NCI-H128 (cell line): ENCODE data around the gene LSAMP.

ENCODE experiments used
- DNase-seq: peaks from one replicate; lab custom pipeline; 2025; ENCODE audit not compliant: unreplicated experiment; lab: John Stamatoyannopoulos, UW

Gene LSAMP

DNA sequence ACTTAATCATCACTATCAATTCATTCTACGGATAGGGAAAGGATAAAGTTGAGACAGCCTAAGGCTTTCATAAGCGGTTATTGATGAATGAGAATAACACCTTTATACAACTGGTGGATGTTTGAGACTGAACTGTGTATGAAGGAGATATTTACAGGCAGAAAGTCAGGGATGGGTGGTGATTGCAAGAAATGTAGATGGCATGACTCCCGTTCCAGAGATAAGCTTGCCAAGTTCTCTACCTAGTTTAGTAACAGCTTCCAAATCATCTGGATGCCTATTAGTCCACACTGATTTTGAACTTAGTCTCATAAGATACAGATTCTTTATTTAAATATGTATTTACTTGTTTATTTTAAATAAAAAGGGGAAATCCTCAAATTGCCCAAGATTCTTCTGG is 463.2 kb downstream of the LSAMP start:
- no peak for DNase-seq

DNA sequence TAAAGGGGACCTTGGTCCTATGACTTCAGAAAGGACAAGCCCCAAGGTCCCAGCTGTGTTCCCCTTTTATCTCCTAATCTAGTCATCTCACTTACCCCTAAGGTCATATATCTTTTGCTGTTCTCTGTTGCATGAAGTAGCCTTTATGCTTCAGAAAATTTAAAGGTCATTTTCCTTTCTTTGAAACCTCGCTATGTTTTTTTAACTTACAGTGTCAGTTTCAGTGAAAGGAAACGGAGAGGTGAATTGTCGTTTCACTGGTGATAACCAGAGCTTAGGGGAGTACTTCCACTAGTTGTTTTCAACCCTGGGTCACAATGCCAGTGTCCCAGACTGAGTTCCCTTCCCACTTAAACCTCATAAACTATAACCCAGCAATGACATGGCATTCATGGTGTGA is 464.6 kb downstream of the LSAMP start:
- no peak for DNase-seq

DNA sequence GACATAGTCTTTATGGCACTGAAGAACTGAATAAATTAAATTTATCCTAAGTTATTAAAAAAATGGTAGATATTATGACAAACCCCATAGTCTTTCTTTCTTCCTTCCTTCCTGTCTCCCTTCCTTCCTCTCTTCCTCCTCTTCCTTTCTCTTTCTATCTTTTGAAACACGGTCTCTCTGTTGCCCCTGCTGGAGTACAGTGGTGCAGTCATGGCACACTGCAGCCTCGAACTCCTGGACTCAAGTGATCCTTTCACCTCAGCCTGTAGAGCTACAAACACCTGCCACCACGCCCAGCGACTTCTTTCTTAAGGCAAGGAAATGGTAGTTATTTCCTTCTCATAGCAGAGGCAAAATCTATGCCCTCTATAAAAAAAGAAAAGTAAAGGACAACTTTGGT is 467.4 kb downstream of the LSAMP start:
- DNase-seq: no peak

DNA sequence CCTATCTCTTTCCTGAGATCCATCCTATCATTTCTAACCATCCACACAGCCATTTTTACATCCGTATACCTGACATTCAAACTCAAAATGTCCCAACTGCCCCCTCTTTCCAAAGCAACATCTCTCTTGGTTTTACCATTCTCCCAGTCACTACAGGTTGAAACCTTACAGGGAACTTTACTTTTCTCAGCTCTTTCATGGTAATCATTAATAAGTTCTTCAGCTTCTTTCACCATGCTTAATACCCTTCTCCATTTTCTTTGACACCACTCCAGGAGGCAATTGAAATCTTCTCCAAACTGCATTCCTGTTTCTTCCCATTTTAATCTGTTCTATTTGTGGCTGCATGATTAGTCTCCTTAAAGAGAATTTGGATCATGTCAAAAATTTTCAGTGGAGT is 469.5 kb downstream of the LSAMP start:
- no peak for DNase-seq

DNA sequence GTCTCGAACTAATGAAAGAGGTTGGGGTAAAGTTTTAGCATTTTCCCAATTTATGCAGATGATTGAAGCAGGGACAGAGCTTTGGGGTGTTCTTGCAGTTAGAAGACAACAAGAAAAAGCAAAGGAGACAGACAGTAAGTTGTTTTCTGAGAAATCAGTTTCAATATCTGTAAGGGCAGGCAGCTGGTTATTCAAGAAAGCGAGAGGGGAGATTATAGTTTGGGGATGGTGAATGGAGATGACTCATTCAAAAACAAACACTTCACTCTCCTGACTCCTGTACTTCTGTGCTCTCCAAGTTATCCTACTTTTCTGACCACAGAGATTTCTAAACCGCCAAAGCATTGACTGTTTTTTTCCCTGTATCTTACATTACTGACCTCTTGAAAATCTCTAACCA is 469.9 kb downstream of the LSAMP start:
- no peak for DNase-seq

DNA sequence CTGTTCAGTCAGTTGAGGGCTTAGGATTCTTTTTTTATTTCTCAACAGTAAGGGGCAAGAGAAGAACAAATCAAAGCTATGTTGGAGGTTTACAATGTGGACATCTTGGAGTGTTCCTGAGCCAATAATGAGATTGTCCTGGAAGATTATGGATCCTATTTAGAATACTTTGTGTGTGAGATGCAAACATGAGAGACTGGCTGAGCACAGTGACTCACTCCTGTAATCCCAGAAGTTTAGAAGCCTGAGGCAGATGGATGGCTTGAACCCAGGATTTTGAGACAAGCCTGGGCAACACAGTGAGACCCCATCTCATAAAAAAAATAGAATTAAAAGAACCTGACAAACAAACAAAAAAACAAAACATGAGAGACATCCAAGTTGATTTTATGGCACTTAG is 470.3 kb downstream of the LSAMP start:
- no peak for DNase-seq

DNA sequence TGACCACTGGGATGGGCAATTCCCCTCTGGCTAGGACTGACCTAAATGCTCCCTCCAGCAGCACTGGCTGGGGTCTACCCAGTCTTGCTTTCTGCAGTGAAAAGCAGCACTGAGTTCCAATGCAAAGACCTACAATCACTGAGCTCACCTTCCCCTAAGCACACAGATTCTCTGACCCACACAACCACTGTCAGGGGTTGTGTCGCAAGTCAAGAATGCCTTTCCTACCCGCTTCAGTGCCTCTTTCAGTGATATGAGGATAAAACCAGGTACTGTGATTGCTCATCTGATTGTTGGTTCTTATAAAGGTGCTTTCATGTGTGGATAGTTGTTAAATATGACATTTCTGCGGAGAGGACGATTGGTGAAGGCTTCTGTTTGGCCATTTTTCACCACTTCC is 476.4 kb downstream of the LSAMP start:
- no peak for DNase-seq

DNA sequence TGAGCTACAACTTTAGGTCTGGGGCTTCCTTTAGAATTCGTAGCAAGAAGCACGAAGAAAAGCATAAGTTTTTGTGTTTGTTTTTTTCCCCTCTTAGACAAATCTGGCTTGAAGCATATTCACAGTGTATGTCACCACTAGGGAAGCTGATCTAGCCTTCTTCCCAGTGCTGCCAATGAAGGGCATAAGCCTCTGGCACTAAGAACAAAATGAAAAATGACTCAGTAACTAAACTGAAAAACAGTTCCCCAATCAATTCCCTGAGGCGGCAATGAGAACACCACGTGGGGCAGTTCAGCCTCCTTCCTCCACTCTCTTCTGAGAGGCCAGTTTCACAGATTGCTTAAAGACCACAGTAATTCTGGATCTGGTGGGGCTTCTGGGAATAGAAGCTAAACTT is 483.9 kb downstream of the LSAMP start:
- no peak for DNase-seq

DNA sequence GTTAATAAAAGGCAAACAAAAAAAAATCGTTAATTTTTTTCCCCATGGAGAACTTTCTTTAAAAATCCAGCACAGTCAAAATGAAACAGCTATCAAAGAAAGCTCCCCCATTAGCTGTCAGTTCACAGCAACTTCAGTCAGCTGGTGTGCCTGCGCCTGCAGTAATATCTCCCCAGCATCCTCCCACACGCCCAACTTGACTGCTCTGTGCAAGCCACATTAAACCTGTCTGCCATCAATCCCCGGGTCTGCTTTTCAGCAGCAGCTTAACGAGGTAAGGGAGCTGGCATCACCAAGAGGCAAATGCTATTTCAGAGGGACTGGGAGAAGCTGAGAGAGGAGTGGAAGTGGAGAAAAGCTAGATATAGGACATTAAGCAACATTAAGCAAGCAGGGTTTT is 484.5 kb downstream of the LSAMP start:
- no peak for DNase-seq

DNA sequence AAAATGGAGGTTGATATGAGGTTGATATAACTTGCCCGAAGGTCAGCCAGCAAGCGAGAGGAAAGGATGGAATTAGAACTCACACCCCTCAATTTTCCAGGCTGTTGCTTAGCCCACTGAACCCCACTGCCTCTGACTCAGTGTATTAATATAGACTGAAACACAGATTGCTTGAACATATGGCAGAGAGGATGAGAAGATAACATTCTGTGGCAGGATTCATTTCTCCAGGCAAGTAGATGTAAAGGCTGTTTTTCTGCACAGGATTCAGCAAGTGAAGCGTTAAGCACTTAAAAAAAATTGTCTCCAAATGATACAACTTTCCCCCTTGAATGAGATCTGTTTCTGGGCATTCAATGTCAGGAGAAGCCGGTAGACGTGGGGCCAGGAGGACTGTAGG is 486.8 kb downstream of the LSAMP start:
- no peak for DNase-seq

DNA sequence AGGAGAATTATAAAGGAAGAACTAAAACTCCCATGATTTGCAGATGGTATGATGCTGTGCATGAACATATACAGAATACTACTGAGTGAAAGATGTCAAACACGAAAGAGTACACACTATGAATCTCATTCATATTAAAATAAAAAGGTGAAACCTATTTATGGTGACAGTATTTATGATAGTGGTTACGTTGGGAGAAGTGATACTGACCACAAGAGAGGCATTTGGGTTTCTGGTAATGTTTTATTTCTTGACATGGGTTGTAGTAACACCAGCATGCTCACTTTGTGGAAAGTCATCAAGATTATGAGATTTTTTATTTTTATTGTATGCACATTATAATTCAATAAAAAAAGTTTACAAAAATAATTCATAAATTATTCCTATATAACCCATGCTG is 498.0 kb downstream of the LSAMP start:
- DNase-seq: no peak

DNA sequence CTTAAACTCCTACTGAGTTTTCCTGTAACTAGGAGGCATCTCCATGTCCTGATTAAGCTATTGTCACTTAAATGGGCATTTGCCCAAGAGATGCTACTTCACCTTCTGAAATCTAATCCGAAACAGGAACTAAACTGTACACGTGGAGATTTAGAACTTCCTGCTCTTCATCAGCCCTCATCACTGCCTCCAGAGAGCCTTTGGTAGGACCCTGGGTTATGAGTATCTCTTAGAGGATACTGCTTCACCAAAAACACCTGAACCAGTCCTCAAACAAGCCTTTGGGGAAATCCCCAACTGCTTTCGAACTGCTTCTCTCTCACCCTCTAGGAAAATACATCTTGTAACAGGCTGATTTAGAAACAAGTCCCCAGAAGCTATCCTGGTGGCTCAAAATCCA is 501.7 kb downstream of the LSAMP start:
- DNase-seq: no peak

DNA sequence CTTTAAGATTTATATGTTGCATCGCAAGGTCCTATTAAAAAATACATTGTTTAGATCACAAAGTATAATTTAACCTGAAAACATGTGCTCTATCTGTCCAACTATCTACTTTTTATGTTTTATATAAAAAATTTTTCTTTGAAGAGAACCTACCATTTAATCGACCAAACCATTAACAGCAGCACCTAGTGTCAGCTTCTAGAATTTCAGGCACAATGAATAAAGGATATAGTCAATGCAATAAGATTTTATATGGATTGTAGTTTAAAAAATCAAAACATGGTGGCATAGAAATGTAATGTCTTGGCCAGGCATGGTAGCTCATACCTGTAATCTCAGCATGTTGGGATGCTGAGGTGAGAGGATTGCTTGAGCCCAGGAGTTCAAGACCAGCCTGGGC is 508.2 kb downstream of the LSAMP start:
- DNase-seq: no peak

DNA sequence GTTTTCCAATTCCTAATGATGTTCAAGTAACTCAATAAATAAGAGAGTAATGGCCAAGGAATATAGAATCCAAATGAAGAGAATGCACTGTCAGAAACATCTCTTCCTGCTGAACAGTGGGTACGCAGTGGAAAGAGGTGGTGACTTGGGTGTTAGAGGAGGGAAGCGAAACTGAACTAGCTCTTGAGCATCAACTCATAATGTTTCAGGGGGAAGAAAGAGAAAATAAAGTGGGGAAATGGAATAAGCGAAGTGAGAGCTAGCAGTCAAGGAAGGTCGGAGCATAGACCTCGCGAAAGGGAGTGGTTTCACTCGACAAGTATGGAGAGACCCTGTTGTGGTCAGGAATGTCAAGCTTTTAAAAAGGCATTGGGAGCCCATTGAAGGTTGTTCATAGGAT is 512.5 kb downstream of the LSAMP start:
- DNase-seq: no peak

DNA sequence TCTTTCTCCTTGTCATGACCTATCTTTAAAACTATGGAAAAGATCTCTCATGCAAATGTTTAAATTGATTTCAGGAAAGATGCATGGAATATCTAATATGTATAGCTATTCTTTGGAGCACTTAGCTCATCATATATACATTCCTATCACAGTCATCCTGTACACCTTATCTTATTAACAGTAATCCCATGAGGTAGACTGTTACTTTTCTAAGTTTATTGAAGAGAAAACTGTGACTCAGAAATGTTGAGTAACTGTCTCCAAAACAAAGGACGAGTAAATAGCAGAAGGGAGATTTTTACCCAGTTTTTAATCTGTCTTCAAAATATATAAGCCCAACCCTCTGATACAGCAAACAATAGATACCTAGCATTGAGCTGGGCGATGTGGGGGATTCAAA is 513.7 kb downstream of the LSAMP start:
- DNase-seq: no peak

DNA sequence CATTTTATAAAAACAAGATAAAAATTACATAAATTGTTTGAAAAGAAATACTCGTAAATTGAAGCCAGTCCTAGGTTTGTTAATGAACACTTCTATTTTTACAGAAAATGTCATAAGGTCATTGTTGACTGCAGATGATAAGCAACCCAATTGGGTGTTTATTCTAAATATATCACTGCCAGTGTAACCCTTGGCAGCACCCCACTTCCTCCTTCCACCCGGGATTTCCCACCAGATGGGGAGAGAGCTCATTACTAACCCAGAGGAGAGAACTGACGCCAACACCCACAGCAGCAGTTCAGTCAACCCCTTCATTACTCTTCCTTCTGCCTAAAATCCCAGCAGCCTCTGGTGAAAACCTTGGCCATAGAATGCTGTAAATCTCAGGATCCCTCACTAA is 514.4 kb downstream of the LSAMP start:
- DNase-seq: no peak

DNA sequence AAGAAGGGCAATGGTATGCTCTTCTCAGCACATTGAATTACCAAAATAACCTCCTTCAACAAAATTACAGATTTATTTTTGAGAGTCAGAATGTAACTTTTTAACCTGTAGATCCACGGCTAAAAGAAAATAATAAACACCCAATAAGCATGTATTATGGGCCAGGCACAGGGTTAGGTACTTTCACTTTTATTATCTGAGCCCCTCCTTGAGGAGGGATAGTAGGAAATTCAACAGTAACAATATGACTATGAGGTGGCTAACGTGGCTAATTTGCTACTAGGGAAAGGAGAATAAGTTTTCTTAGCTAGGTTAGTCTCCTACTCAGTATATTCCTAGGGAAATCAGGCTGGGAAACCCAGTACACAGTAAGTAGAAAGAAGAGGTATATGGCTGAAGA is 515.1 kb downstream of the LSAMP start:
- no peak for DNase-seq

DNA sequence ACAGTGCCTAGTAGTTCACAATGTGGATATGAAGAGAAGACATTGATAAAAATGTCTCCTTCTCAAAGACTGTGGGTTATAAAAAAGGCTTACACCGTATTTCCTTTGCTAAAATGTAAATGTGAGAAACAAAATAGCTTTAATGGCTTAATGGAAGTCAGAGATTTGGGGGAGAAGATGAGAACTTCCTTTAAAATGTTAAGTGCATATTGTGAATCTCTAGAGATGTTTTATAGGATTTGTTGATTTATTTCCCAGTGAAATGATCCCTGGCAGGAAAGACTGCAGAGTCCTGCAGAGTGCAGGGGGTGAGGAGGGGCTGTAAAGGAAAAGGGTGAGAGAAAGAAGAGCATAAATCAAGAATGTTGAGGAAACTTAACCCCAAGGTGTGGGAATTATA is 516.9 kb downstream of the LSAMP start:
- no peak for DNase-seq

DNA sequence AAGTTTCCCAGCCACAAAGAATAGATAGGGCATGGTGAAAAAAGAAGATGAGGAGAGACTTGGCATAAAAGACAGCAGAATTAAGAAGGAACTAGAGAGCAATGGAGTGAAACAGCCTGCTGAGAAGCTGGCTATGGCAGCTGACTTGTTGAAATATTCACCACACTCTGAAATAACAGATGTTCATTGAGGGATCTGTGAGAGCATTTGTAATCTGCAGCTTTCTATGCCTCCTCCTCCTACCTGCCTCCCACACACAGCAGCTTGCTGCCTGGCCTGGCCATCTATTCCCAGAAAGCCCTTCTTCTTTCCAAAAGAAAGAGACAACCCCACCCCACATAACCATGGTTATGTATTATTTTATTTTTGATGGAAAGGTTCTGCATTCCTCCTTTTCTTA is 518.1 kb downstream of the LSAMP start:
- DNase-seq: no peak

DNA sequence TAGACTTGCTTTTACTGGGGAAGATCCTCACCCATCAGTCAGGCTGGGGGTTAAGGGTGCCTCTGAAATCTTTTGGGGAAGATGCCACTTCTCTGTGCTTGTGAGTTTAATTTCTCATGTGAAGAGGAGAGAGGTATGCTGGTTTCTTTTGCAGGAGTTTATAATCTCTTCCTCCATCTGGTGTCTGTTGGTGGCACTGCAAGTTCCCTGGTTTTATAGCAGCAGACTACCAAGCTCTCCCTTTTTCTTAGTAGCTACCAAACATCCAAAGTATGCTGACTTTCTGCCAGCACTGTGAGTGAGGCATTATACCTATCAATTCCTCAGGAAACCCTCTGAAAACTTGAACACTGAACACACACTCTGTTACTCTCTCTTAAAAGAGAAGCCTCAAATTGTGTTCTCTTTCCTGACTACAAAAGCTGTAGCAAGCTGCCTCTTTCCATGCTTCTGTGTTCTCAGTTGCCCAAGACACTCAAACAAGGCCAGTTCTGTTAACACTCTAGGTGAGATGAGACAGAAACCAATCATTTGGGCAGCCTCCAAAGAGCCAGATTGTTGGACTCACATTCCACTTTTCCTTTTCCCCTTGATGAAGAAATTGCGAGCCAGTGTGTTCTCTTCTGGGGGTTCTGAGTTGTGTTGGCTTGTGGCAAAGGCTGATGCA is 522.5 kb downstream of the LSAMP start:
- DNase-seq: no peak

DNA sequence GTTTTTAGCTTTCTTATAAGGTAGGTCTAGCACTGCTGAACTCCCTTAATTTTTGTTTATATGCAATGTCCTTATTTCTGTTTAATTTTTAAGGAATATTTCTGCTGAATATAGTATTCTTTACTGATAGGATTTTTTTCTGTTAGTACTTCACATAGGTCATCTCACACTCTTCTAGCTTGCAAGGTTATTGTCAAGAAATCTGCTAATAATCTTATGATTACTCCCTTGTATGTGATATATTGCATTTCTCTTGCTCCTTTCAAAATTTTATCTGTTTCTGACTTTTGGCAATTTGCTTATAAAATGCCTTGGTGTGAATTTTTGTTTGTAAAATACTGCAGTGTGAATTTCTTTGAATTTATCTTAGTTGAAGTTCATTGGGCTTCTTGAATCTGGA is 523.6 kb downstream of the LSAMP start:
- no peak for DNase-seq

DNA sequence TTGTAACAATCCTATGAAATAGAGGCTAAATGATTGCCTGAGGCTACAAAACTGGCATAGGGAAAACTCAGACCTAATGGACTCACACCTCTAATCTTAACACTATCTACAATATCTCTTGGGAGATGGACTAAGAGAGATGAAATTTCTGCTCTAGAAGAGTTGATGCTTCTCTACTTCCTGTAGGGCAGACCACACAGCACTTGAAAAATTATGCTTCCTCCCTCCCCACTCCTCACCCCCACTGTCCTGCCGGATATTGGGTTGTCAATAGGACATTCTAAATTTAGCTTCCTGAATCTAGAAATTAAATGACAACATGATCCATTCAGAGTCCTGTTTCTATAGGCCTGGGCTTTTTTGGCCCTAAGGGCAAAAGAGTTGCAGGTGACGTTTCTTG is 526.4 kb downstream of the LSAMP start:
- no peak for DNase-seq

DNA sequence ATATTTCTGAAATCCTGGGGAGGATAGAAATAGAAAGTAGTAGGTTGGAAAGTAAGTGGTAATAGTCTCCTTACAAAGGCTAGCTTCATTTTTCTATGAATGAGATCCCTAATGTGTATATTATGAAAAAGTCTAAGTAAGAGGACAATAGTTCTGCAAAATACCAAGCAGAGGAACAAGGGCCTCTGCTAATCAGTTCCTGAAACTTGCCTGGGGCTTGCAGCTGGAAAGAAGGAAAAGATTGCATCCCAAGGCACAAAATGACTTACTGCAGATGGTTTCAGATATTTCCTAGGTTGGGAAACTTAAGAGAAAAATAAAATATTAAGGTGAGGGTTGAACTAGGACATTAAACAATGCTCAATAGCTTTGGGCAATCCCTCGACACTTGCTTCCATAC is 528.4 kb downstream of the LSAMP start:
- no peak for DNase-seq

DNA sequence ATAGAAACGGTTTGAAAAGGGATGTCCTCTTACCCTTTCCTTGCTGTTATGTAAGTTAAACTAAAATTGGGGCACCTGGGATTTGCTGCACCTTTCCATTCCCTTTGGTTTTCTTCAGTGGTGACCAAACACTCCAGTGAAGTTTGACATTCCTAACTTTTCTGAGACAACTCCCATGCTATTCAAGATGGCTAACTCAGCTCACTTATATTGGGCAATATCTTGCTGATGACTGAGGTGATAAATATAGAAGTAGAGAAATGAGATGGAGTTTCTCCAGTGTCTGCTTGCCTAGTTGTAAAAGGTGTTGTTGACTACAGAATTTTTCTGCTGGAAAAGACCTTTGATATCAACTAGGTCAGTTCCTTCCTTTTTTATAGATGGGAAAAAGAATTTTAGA is 530.2 kb downstream of the LSAMP start:
- DNase-seq: no peak
